Measurements from ENCODE around the gene ABR. TPM values are rescaled to one million over a fixed set of nuclear protein-coding genes. Genes with fewer than 3 reads are reported as not detected.

ABR gene
- total and polyA plus RNA-seq, 2 of the 8 experiments (the other 6 are each of a cell fraction or from before 2014, with no cell fraction given) = 44.8 to 47.2 TPM

DNA sequence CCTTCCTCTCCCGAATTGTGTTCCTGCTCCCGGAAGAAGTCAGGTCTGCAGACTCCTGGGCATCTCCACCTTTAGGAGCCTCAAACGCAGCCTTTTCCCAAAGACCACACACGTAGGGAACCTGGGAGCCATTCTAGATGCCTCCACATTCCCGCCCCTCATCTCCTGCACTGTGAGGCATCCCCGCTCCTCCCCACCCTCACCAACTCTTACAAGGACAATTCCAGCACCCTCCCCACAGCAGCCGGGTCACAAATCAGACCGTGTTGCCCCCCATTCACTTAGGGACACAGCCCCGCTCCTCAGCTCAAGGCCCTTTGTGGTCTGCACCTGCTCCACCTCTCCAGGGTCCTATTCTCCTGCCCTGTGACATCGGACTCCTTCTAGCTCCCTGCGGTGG is 49.6 kb downstream of the ABR start (continued):
- TF ChIP-seq EP300 (IDR thresholded peaks at IDR 0.05; ENCODE audit: borderline replicate concordance in 1 of 2, low read depth in 2 of 2, low read length in 2 of 2) = no peak
- no peak for TF ChIP-seq HDAC6 (IDR thresholded peaks at IDR 0.05; ENCODE audit: low read depth, low read length)
- TF ChIP-seq TAF7 (optimal IDR thresholded peaks at IDR 0.05; ENCODE audit: borderline replicate concordance, low read depth, low read length) = no peak
- TF ChIP-seq, protein P1, sequence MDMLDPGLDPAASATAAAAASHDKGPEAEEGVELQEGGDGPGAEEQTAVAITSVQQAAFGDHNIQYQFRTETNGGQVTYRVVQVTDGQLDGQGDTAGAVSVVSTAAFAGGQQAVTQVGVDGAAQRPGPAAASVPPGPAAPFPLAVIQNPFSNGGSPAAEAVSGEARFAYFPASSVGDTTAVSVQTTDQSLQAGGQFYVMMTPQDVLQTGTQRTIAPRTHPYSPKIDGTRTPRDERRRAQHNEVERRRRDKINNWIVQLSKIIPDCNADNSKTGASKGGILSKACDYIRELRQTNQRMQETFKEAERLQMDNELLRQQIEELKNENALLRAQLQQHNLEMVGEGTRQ (IDR thresholded peaks at IDR 0.05; ENCODE audit: low read length) = no peak
- no peak for TF ChIP-seq SRF (IDR thresholded peaks at IDR 0.05; ENCODE audit: low read depth, low read length)
- no peak for TF ChIP-seq BRCA1 (IDR thresholded peaks at IDR 0.05; ENCODE audit: low read depth, low read length)
- TF ChIP-seq FOSL1 (IDR thresholded peaks at IDR 0.05; ENCODE audit: insufficient read depth, low read depth, low read length) = no peak
